Astrocyte of the spinal cord (primary cell): ENCODE data around the gene PREX1.

Experiments used
- DNase-seq: peaks from one replicate; pipeline ENCODE4 v3.0.0; 2011; ENCODE audit warnings: low read depth, low spot score
- H3K4me3 ChIP-seq: 2 replicates; pipeline ENCODE4 v1.5.1; 2011; ENCODE audit warnings: low read depth, mild to moderate bottlenecking, low read length, moderate library complexity
- in situ Hi-C: cut with HindIII; loops from 2 replicates; pipeline ENCODE4 v1.10.0; 2017; ENCODE audit warnings: low sequenced_read_pairs
- TF ChIP-seq, protein P1 (sequence below): IDR thresholded peaks from 2 replicates; pipeline ENCODE4 v1.5.1; 2012; ENCODE audit warnings: low read depth, mild to moderate bottlenecking, low read length, inconsistent platforms

Gene PREX1

DNA sequence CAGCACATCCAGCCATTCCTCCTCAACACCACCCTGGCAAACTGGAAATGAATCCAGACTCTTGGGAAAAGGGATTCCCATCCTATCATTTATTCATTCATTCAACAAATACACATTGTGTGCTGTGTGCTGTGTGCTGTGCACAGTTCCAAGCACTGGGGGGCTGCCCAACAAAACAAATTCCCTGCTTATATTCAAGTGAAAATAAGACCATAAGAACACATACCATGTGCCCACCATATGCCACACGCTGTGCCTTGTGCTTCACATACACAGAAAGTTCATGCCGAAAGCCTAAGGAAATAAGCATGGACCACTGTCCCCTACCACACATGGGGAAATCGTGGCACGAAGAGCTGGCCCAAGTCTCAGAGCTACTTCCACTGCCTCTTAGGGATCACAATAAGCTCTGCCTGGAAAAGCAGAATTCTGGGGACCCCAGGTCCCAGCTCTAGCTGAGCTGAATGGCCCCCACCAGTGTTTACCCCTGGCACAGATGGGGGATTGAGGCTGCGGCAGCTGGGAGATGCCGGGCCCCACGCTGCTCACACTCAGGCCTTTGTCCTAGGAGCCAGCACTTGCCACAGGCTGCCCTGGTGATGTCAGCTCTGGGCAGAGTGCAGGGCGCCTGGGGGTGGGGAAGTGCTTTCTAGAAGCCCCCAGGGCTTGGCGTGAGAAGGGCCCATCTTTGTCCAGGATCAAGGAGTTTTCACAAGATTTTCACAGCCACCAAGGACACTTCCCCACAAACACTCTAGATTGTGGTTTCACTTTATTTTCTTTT lies 99.6 kb downstream of the PREX1 start:
- no peak overlapping the region for H3K4me3 ChIP-seq
- DNase-seq, result no peak
- in situ Hi-C loops, result no loop called here
- TF ChIP-seq, protein P1, sequence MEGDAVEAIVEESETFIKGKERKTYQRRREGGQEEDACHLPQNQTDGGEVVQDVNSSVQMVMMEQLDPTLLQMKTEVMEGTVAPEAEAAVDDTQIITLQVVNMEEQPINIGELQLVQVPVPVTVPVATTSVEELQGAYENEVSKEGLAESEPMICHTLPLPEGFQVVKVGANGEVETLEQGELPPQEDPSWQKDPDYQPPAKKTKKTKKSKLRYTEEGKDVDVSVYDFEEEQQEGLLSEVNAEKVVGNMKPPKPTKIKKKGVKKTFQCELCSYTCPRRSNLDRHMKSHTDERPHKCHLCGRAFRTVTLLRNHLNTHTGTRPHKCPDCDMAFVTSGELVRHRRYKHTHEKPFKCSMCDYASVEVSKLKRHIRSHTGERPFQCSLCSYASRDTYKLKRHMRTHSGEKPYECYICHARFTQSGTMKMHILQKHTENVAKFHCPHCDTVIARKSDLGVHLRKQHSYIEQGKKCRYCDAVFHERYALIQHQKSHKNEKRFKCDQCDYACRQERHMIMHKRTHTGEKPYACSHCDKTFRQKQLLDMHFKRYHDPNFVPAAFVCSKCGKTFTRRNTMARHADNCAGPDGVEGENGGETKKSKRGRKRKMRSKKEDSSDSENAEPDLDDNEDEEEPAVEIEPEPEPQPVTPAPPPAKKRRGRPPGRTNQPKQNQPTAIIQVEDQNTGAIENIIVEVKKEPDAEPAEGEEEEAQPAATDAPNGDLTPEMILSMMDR, result no peak

DNA sequence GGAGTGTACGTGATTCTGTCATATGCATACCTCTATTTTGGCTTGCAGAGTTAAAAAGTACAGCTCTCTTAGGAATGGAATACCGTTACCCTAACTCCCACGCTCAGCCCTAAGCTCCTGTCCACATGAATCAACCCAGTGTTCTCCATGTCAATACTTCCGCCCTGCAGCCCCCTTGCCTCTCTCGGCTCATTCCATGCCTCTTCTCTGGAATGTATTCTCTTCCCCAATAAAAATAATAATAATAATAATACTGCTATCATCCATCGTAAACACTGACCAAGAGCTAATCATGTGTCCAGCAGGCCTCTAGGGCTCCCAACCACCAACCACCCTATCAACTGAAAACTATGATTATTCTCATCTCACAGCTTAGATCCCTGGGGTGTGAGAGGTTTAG lies 100.6 kb downstream of the PREX1 start:
- no peak overlapping the region for H3K4me3 ChIP-seq
- DNase-seq, result no peak
- TF ChIP-seq, protein P1, result no peak
- in situ Hi-C loops, result no loop called here

DNA sequence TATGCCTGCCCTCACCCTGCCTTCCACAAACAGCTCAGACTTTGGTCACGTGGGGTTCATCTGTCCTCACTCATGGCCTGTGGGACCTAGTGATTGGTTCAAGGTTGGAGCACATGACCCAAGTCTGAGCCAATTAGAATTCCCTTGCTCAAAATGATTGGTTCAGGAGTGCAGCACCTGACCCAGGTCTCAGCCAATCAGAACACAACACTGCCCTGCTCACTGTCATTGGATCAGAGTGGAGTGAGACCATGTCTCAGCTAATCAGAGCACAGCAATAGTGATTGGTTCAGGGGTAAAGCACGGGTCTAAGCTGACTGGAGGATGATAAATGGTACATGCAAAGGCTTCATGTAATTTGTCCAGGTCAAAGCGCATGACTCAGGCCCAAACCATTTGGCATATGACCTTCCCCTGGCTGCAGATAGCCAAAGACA lies 102.2 kb downstream of the PREX1 start:
- in situ Hi-C loops, result no loop called here
- DNase-seq, result no peak
- H3K4me3 ChIP-seq, result no peak overlapping the region
- TF ChIP-seq, protein P1, result no peak

DNA sequence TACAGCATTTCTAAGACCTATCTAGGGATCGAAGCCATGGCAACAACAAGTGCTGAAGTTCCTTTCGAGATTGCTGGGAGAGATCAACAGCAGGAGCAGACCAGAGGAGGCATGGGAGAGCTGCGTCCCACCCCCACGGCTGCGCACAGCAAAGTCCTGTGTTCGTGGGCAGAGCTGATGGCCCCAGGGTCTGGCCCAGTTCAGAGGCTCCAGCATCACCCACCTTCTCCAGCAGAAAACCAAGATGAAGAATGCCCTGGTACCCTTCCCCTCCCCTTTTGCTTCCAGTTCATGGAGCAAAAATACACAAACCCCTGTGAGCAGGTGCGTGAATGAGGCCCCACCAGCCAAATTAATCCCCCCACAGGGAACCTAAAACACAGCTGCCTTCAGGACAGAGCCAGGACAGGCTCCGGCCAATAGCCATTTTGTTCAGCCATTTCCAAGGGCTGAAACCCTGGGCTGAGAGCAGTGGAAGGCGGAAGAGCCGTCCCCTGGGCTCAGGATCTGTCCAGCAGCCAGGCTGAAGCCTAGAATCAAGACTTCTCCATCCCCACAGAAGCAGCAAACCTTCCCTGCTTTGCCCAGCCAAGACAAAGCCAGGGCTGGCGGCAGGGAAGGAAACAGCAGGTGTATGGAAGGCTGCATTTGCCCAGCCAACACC lies 102.8 kb downstream of the PREX1 start:
- DNase-seq, result no peak
- no peak overlapping the region for H3K4me3 ChIP-seq
- TF ChIP-seq, protein P1, result no peak
- in situ Hi-C loops, result no loop called here

DNA sequence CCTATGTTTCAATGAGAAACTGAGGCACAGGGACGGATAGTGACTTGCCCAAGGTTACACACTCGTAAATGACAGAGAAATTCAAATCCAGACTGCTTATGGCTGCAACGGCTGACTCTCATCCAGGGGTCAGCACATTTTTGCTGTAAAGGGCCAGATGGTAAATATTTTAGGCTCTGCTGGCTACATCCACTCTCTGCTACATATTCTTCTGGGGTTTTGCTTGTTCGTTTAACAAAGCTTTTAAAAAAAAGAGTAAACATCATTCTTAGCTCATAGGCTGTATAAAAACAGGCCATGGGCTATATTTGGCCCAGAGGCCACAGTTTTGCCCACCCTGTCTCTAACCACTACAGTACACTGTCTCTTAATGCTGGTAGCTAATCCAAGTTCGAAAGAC lies 103.4 kb downstream of the PREX1 start:
- in situ Hi-C loops, result no loop called here
- no peak overlapping the region for H3K4me3 ChIP-seq
- DNase-seq, result no peak
- TF ChIP-seq, protein P1, result no peak

DNA sequence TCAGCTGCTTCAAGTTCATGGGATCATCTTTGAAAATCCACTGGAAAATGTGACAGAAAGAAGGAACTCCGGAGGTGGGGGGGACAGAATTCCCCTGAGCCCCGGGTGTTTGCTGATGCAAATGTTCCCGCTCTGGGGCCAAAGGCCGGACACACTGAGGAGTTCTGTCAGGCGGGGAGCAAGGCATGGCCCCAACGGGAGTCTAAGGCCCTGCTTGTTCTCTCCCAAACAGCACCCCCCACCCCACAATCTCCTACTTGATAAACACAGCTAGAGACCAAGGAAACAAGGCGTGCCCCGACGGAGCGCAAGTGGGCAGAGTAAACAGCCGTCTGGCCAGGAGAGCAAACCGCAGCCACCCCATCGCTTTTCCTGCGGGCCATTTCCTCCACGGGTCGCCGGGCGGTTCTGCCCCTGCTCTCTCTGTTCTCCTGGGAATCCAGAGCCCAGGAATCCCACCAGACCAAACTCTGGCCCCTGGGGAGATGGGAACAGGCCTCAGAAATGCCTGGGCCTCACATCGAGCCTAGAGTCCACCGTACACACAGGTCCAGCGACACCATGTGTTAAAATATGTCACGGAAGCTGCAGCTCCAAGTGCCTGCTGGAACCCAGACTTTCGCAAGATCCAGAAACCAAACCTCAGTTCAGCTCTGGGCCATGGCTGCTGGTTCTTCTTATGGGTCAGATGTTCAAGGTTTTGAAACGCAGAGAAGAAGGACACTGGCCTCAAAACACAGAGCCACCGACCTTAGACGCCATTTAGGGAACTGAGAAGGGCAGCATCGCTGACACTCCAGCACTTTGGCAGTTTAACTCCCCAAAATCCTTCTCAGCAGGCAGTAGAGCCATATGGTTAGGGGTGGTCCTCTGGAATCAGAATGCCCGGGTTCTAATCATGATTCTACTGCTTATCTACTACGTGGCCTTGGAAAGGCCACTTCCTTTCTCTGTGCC lies 104.2 kb downstream of the PREX1 start:
- H3K4me3 ChIP-seq, result no peak overlapping the region
- TF ChIP-seq, protein P1, result no peak
- in situ Hi-C loops, result no loop called here
- peak; percentile 72 for DNase-seq
